IMR-90 (cell line): Measurements from ENCODE around the gene PVALEF. TPM values are rescaled to one million over a fixed set of nuclear protein-coding genes. Genes with fewer than 3 reads are reported as not detected.

ENCODE experiments used
- ATAC-seq: fragments of 200-7000 bp; cut with Tn5 transposase; 2 replicates; pipeline ENCODE4 v1.9.1; 2020; ENCODE audit warnings: low read depth, mild to moderate bottlenecking, moderate library complexity
- BruUV-seq: library from RNA; stranded (reverse); fragments of 400-500 nt; replicated peaks from 2 replicates; lab custom pipeline; 2021; lab: Mats Ljungman, UMichigan
- CTCF ChIA-PET: fragments of 300-600 bp; formaldehyde crosslinking; extraction: SDS; loops from one replicate; lab custom pipeline; 2021; ENCODE audit warnings: antibody characterized with exemption; lab: Yijun Ruan, JAX
- POLR2A ChIA-PET: fragments of 300-600 bp; sonication (Branson Sonifier 250); formaldehyde crosslinking; loops from one replicate; lab custom pipeline; 2022; ENCODE audit warnings: antibody characterized with exemption; ENCODE audit not compliant: unreplicated experiment; lab: Charles Lee
- DNase-seq: peaks from one replicate; pipeline ENCODE4 v3.0.0; 2013
- H2AFZ ChIP-seq: replicated peaks from 2 replicates; pipeline ENCODE3; 2013; ENCODE audit warnings: low read length, mild to moderate bottlenecking; ENCODE audit not compliant: poor library complexity
- H2AK5ac ChIP-seq: 2 replicates; pipeline ENCODE4 v1.6.1; 2013; ENCODE audit warnings: low read depth, low read length, inconsistent platforms
- H2AK9ac ChIP-seq: replicated peaks from 2 replicates; pipeline ENCODE3; 2013; ENCODE audit warnings: mild to moderate bottlenecking, low read depth, low read length, moderate library complexity; ENCODE audit not compliant: poor library complexity
- H2BK120ac ChIP-seq: 2 replicates; pipeline ENCODE4 v1.6.1; 2013; ENCODE audit warnings: low read depth, low read length, inconsistent platforms
- H2BK15ac ChIP-seq: 3 replicates; pipeline ENCODE4 v1.6.1; 2013; ENCODE audit warnings: low read depth, low read length, inconsistent platforms
- H2BK20ac ChIP-seq: 2 replicates; pipeline ENCODE4 v1.6.1; 2013; ENCODE audit warnings: low read depth, mild to moderate bottlenecking, inconsistent platforms, low read length, moderate library complexity
- H2BK5ac ChIP-seq: 2 replicates; pipeline ENCODE4 v1.6.1; 2013; ENCODE audit warnings: mild to moderate bottlenecking, low read depth, low read length, inconsistent platforms; ENCODE audit not compliant: poor library complexity, severe bottlenecking
- H3K14ac ChIP-seq: replicated peaks from 2 replicates; pipeline ENCODE4 v1.6.1; 2013; ENCODE audit warnings: low read depth, low read length, inconsistent platforms
- H3K18ac ChIP-seq: 2 replicates; pipeline ENCODE4 v1.6.1; 2013; ENCODE audit warnings: low read depth, low read length, control low read depth
- H3K23ac ChIP-seq: 2 replicates; pipeline ENCODE4 v1.6.1; 2013; ENCODE audit warnings: low read depth, low read length, inconsistent platforms
- H3K27ac ChIP-seq: 2 replicates; pipeline ENCODE4 v1.5.1; 2013; ENCODE audit warnings: mild to moderate bottlenecking, control low read depth, low read length; ENCODE audit not compliant: insufficient read depth
- H3K27me3 ChIP-seq: 2 replicates; pipeline ENCODE4 v1.6.1; 2013; ENCODE audit warnings: low read length; ENCODE audit not compliant: control insufficient read depth, insufficient read depth
- H3K36me3 ChIP-seq: 2 replicates; pipeline ENCODE4 v1.6.1; 2013; ENCODE audit warnings: low read length, mixed read lengths; ENCODE audit not compliant: control insufficient read depth, insufficient read depth
- H3K4ac ChIP-seq: 2 replicates; pipeline ENCODE4 v1.6.1; 2013; ENCODE audit warnings: low read depth, low read length, inconsistent platforms
- H3K4me1 ChIP-seq: 2 replicates; pipeline ENCODE4 v1.6.1; 2013; ENCODE audit warnings: low read length, mixed read lengths; ENCODE audit not compliant: control insufficient read depth, insufficient read depth
- H3K4me2 ChIP-seq: 2 replicates; pipeline ENCODE4 v1.6.1; 2013; ENCODE audit warnings: low read depth, mild to moderate bottlenecking, control low read depth, low read length, moderate library complexity
- H3K4me3 ChIP-seq: 2 replicates; pipeline ENCODE4 v1.5.1; 2013; ENCODE audit warnings: low read depth, mild to moderate bottlenecking, control low read depth, low read length, moderate library complexity; ENCODE audit not compliant: insufficient read depth
- H3K56ac ChIP-seq: 2 replicates; pipeline ENCODE4 v1.6.1; 2013; ENCODE audit warnings: low read length, inconsistent platforms; ENCODE audit not compliant: insufficient read depth; ENCODE audit errors: extremely low read depth
- H3K79me1 ChIP-seq, 2 experiments: 2 replicates each; pipeline ENCODE4 v1.6.1; 2013; ENCODE audit warnings: low read length in 2 of 2, inconsistent platforms in 1 of 2, low read depth in 1 of 2
- H3K9ac ChIP-seq: 2 replicates; pipeline ENCODE4 v1.6.1; 2013; ENCODE audit warnings: low read depth, low read length, control low read depth
- H3K9me1 ChIP-seq: 2 replicates; pipeline ENCODE4 v1.6.1; 2013; ENCODE audit warnings: low read length, inconsistent platforms; ENCODE audit not compliant: insufficient read depth
- H3K9me3 ChIP-seq: 2 replicates; pipeline ENCODE4 v1.6.1; 2013; ENCODE audit warnings: low read length; ENCODE audit not compliant: control insufficient read depth, insufficient read depth
- H4K20me1 ChIP-seq: 2 replicates; pipeline ENCODE4 v1.6.1; 2013; ENCODE audit warnings: low read length, inconsistent platforms; ENCODE audit not compliant: insufficient read depth
- H4K5ac ChIP-seq: 2 replicates; pipeline ENCODE4 v1.6.1; 2013; ENCODE audit warnings: mild to moderate bottlenecking, low read depth, low read length, control low read depth
- H4K8ac ChIP-seq, 2 experiments: 2 replicates each; pipeline ENCODE4 v1.6.1; 2013; ENCODE audit warnings: low read depth in 2 of 2, low read length in 2 of 2, control low read depth in 1 of 2, inconsistent platforms in 1 of 2
- H4K91ac ChIP-seq: 2 replicates; pipeline ENCODE4 v1.6.1; 2013; ENCODE audit warnings: low read depth, low read length, inconsistent platforms; ENCODE audit not compliant: insufficient read depth
- BHLHE40 ChIP-seq: fragments of 150-350 bp; IDR thresholded peaks from 2 replicates; pipeline ENCODE4 v1.6.1; 2016; ENCODE audit warnings: mild to moderate bottlenecking, low read depth, low read length
- CEBPB ChIP-seq: IDR thresholded peaks from 2 replicates; pipeline ENCODE4 v1.6.1; 2012; ENCODE audit warnings: low read depth, low read length, improper control_type of control experiment
- CHD1 ChIP-seq: IDR thresholded peaks from 2 replicates; pipeline ENCODE4 v1.6.1; 2012; ENCODE audit warnings: low read depth, low read length, improper control_type of control experiment
- FOS ChIP-seq: fragments of 150-350 bp; IDR thresholded peaks from 2 replicates; pipeline ENCODE4 v1.6.1; 2016; ENCODE audit warnings: low read depth, low read length
- MAFK ChIP-seq: IDR thresholded peaks from 2 replicates; pipeline ENCODE4 v1.6.1; 2012; ENCODE audit warnings: low read depth, low read length, improper control_type of control experiment
- MAZ ChIP-seq: IDR thresholded peaks from 2 replicates; pipeline ENCODE4 v1.6.1; 2012; ENCODE audit warnings: low read depth, mild to moderate bottlenecking, low read length, improper control_type of control experiment, moderate library complexity, borderline replicate concordance
- MXI1 ChIP-seq: IDR thresholded peaks from 2 replicates; pipeline ENCODE4 v1.6.1; 2012; ENCODE audit warnings: low read depth, mild to moderate bottlenecking, low read length, moderate library complexity, borderline replicate concordance
- NFE2L2 ChIP-seq: fragments of 150-350 bp; IDR thresholded peaks from 2 replicates; pipeline ENCODE4 v1.6.1; 2016; ENCODE audit warnings: low read depth, mild to moderate bottlenecking, low read length
- POLR2A ChIP-seq: IDR thresholded peaks from 2 replicates; pipeline ENCODE4 v1.6.1; 2012; ENCODE audit warnings: mild to moderate bottlenecking, low read depth, low read length
- RAD21 ChIP-seq: IDR thresholded peaks from 2 replicates; pipeline ENCODE4 v1.6.1; 2012; ENCODE audit warnings: low read length, improper control_type of control experiment
- RCOR1 ChIP-seq: IDR thresholded peaks from 2 replicates; pipeline ENCODE4 v1.6.1; 2012; ENCODE audit warnings: mild to moderate bottlenecking, low read length, improper control_type of control experiment; ENCODE audit not compliant: insufficient replicate concordance
- RFX5 ChIP-seq: IDR thresholded peaks from 2 replicates; pipeline ENCODE4 v1.8.0; 2012; ENCODE audit warnings: low read depth, mild to moderate bottlenecking, low read length, moderate library complexity
- SMC3 ChIP-seq: fragments of 150-350 bp; IDR thresholded peaks from 2 replicates; pipeline ENCODE4 v1.6.1; 2016; ENCODE audit warnings: low read depth, mild to moderate bottlenecking, antibody characterized with exemption, low read length, moderate library complexity
- USF2 ChIP-seq: fragments of 150-350 bp; IDR thresholded peaks from 2 replicates; pipeline ENCODE4 v1.6.1; 2017; ENCODE audit warnings: mild to moderate bottlenecking, antibody characterized with exemption, low read length, low read depth
- WGBS, 2 experiments: methylation state at CpG; one replicate each; pipeline versions ENCODE4 v1.1.5 to v1.1.7; 2013; ENCODE audit warnings: missing lambda C conversion rate in 2 of 2; ENCODE audit not compliant: insufficient read length in 1 of 2; ENCODE audit errors: extremely low coverage in 2 of 2; 5-methylcytosine and 5-hydroxymethylcytosine counted together
- dilution Hi-C: fragments of 300-500 bp; cut with HindIII; formaldehyde crosslinking; loops from one replicate; pipeline ENCODE4 v1.14.3; 2018; ENCODE audit warnings: low sequenced_read_pairs; ENCODE audit not compliant: unreplicated experiment
- in situ Hi-C: fragments of 300-500 bp; cut with MboI; formaldehyde crosslinking; loops from 3 replicates; pipeline ENCODE4 v1.14.3; 2019; ENCODE audit warnings: low sequenced_read_pairs, inconsistent platforms, mixed read lengths
- intact Hi-C: fragments of 100-400 bp; cut with micrococcal nuclease; formaldehyde crosslinking; loops from 2 replicates; pipeline ENCODE4 v1.10.0; 2022
- polyA plus RNA-seq, 3 experiments: library from polyadenylated mRNA; depleted of rRNA; stranded (reverse); fragments of >200 nt; gene quantifications; 2 replicates each; pipeline ENCODE4 v1.2.3, GENCODE V29; 2012; ENCODE audit warnings: low replicate concordance in 1 of 3
- total RNA-seq: library from RNA; depleted of rRNA; stranded (reverse); fragments of >200 nt; gene quantifications from 2 replicates; pipeline ENCODE4 v1.2.3, GENCODE V29; 2012
- TF ChIP-seq, protein P1 (sequence below): fragments of 150-350 bp; IDR thresholded peaks from 2 replicates; pipeline ENCODE4 v1.6.1; 2016; ENCODE audit warnings: low read depth, mild to moderate bottlenecking, low read length, moderate library complexity, borderline replicate concordance

PVALEF gene
- total and polyA plus RNA-seq, 2 of the 4 experiments (the other 2 are of a cell fraction) = not detected

- Histone ChIP-seq H3K9ac (no peak overlapping the region), H2AK5ac (no peak overlapping the region), H2BK120ac (no peak overlapping the region), H3K14ac (no peak overlapping the region), H2BK5ac (no peak overlapping the region), H3K4ac (no peak overlapping the region), H3K18ac (no peak overlapping the region), H2BK15ac (no peak overlapping the region), H3K9me3 (no peaks in the 10 kb centered on the region), H3K27ac (no peak overlapping the region), H3K4me3 (no peak overlapping the region), H3K4me2 (no peak overlapping the region), H3K36me3 (no peaks in the 10 kb centered on the region), H4K20me1 (no peaks in the 10 kb centered on the region), H3K79me1 (no peaks in the 10 kb centered on the region), H3K9me1 (peaks cover 3% of the 10 kb centered on the region; the same call in 1 of the 2 replicates), H3K27me3 (peaks cover 15% of the 10 kb centered on the region; the same call in 1 of the 2 replicates), H2AFZ (peak overlapping the region; percentile 13), H4K8ac (no peak overlapping the region), H2BK20ac (no peak overlapping the region), H3K56ac (no peak overlapping the region), H4K5ac (no peak overlapping the region), H2AK9ac (peak overlapping the region; percentile 23), H4K91ac (no peak overlapping the region), H3K23ac (no peak overlapping the region), H3K4me1 (no peaks in the 10 kb centered on the region)
- WGBS, 2 experiments = 85% methylated on average over 12 of the region's 28 CpGs; no CpG with 5 or more reads in 1 of the 2 experiments
- POLR2A ChIA-PET = no interaction called here
- no peak for DNase-seq
- ATAC-seq = no peak
- intact Hi-C loops = no loop called here
- in situ Hi-C loops = no loop called here
- dilution Hi-C loops = no loop called here
- BruUV-seq = no TSS peak
- CTCF ChIA-PET = no interaction called here
- TF ChIP-seq MAFK (no peak), RCOR1 (no peak), USF2 (no peak), POLR2A (no peak), NFE2L2 (no peak), MAZ (no peak), RAD21 (no peak), SMC3 (no peak), CHD1 (no peak), FOS (no peak), RFX5 (no peak), MXI1 (no peak), BHLHE40 (no peak), CEBPB (no peak)
- TF ChIP-seq, protein P1, sequence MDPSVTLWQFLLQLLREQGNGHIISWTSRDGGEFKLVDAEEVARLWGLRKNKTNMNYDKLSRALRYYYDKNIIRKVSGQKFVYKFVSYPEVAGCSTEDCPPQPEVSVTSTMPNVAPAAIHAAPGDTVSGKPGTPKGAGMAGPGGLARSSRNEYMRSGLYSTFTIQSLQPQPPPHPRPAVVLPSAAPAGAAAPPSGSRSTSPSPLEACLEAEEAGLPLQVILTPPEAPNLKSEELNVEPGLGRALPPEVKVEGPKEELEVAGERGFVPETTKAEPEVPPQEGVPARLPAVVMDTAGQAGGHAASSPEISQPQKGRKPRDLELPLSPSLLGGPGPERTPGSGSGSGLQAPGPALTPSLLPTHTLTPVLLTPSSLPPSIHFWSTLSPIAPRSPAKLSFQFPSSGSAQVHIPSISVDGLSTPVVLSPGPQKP = no peak
These were observed 29.6 kb upstream of the PVALEF start for GRCh38 chr17:81135505-81136278.
